Neural cell (in vitro differentiated cells): Measurements from ENCODE around the gene SLITRK5.
A peak's percentile ranks its signal among the peaks of the same experiment; 100 is the strongest.

Source experiments
- EZH2 ChIP-seq: fragments of 200-600, 300-800 bp; shearing (Covaris generic), sonication (generic); IDR thresholded peaks from 2 replicates; pipeline ENCODE4 v1.6.1; 2014; ENCODE audit warnings: antibody characterized with exemption, low read length, borderline replicate concordance, mild to moderate bottlenecking; ENCODE audit not compliant: insufficient read depth, poor library complexity, severe bottlenecking
- POLR2AphosphoS5 ChIP-seq: IDR thresholded peaks from 2 replicates; pipeline ENCODE4 v1.6.1; 2012
- TF ChIP-seq, protein P1 (sequence below): fragments of 450-650 bp; IDR thresholded peaks from 2 replicates; pipeline ENCODE4 v1.5.1; 2014; ENCODE audit warnings: antibody characterized with exemption, mild to moderate bottlenecking, moderate library complexity; ENCODE audit not compliant: poor library complexity, severe bottlenecking

DNA sequence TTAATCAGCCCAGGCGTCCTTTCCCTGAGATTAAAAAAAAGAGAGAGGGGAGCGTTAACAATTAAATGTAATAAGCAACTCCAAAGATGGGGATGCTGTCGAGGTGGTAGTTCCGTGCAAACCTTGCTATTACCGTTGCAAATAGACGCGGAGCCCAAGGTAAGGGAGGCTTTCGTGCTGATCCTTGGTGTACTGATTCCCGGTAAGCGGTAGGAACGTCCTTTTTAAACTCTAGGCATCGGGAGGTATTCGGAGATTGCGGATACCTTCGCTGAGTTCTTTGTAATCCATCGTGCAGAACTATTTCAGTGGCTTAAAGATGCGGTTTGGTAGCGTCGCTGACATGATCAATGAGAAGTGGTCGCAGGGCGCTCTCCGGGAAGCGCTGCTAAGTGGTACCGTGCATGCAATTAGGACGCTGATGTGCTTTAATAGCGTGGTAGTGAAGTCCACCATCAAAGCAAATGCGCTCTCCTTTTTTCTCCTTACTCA, 3.1 kb downstream of the SLITRK5 start:
- TF ChIP-seq EZH2 = no peak
- peak; percentile 45 for TF ChIP-seq POLR2AphosphoS5
- TF ChIP-seq, protein P1, sequence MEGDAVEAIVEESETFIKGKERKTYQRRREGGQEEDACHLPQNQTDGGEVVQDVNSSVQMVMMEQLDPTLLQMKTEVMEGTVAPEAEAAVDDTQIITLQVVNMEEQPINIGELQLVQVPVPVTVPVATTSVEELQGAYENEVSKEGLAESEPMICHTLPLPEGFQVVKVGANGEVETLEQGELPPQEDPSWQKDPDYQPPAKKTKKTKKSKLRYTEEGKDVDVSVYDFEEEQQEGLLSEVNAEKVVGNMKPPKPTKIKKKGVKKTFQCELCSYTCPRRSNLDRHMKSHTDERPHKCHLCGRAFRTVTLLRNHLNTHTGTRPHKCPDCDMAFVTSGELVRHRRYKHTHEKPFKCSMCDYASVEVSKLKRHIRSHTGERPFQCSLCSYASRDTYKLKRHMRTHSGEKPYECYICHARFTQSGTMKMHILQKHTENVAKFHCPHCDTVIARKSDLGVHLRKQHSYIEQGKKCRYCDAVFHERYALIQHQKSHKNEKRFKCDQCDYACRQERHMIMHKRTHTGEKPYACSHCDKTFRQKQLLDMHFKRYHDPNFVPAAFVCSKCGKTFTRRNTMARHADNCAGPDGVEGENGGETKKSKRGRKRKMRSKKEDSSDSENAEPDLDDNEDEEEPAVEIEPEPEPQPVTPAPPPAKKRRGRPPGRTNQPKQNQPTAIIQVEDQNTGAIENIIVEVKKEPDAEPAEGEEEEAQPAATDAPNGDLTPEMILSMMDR = no peak
